Glutamatergic neuron (in vitro differentiated cells): ENCODE data around the gene ARHGAP31. TPM values are rescaled to one million over a fixed set of nuclear protein-coding genes. Genes with fewer than 3 reads are reported as not detected.

Experiments used
- DNase-seq: peaks from one replicate; pipeline ENCODE4 v3.0.0; 2022
- H3K27ac Mint-ChIP-seq: one replicate; pipeline ENCODE4 v1.8.0; 2020; ENCODE audit warnings: mild to moderate bottlenecking, mixed read lengths, inconsistent platforms; ENCODE audit not compliant: unreplicated experiment
- H3K27me3 Mint-ChIP-seq: one replicate; pipeline ENCODE4 v1.8.0; 2020; ENCODE audit warnings: mild to moderate bottlenecking, moderate library complexity, mixed read lengths, inconsistent platforms; ENCODE audit not compliant: unreplicated experiment
- H3K36me3 Mint-ChIP-seq: one replicate; pipeline ENCODE4 v1.8.0; 2020; ENCODE audit warnings: mild to moderate bottlenecking, mixed read lengths, inconsistent platforms; ENCODE audit not compliant: unreplicated experiment
- H3K4me1 Mint-ChIP-seq: one replicate; pipeline ENCODE4 v1.8.0; 2020; ENCODE audit warnings: mild to moderate bottlenecking, low read depth, mixed read lengths, inconsistent platforms; ENCODE audit not compliant: unreplicated experiment
- H3K4me3 Mint-ChIP-seq: one replicate; pipeline ENCODE4 v1.8.0; 2020; ENCODE audit warnings: mild to moderate bottlenecking, mixed read lengths, inconsistent platforms; ENCODE audit not compliant: unreplicated experiment
- H3K9me3 Mint-ChIP-seq: one replicate; pipeline ENCODE4 v1.8.0; 2020; ENCODE audit warnings: mild to moderate bottlenecking, moderate library complexity, mixed read lengths, inconsistent platforms; ENCODE audit not compliant: unreplicated experiment
- CTCF ChIP-seq: fragments of 200-600 bp; sonication (generic); IDR thresholded peaks from one replicate; pipeline ENCODE4 v1.5.0; 2021; ENCODE audit not compliant: partially characterized antibody, unreplicated experiment
- total RNA-seq: library from RNA; stranded (reverse); fragmentation: NEBNext Ultra II Directional; extraction: Animal tissue kit (Norgen Biotek cat#: 25700); gene quantifications from one replicate; pipeline ENCODE4 v1.2.1, GENCODE V29; 2021; ENCODE audit not compliant: unreplicated experiment

Gene ARHGAP31
- total RNA-seq, 1 donor from 2014 or later = 0.20 TPM

GRCh38 chr3:119359476-119360326, 65.5 kb downstream of the ARHGAP31 start:
- Mint-ChIP-seq H3K4me1 (peaks cover 7% of the 10 kb centered on the region), H3K9me3 (no peaks in the 10 kb centered on the region)

GRCh38 chr3:119360736-119361462, 66.7 kb downstream of the ARHGAP31 start:
- Mint-ChIP-seq H3K4me3 (no peak overlapping the region), H3K36me3 (no peaks in the 10 kb centered on the region), H3K27ac (no peak overlapping the region), H3K4me1 (peaks cover 7% of the 10 kb centered on the region), H3K27me3 (no peaks in the 10 kb centered on the region), H3K9me3 (no peaks in the 10 kb centered on the region)
- no peak for DNase-seq
- TF ChIP-seq CTCF = no peak

More at GRCh38 chr3:119359476-119360326, 65.5 kb downstream of the ARHGAP31 start:
- H3K36me3 Mint-ChIP-seq = no peaks in the 10 kb centered on the region
- no peak for DNase-seq
- H3K4me3 Mint-ChIP-seq = no peak overlapping the region
- H3K27me3 Mint-ChIP-seq = no peaks in the 10 kb centered on the region
- H3K27ac Mint-ChIP-seq = no peak overlapping the region
- no peak for TF ChIP-seq CTCF

GRCh38 chr3:119362010-119362409, 67.8 kb downstream of the ARHGAP31 start:
- no peaks in the 10 kb centered on the region for H3K9me3 Mint-ChIP-seq
- no peaks in the 10 kb centered on the region for H3K36me3 Mint-ChIP-seq
- no peak for DNase-seq
- no peak for TF ChIP-seq CTCF
- peaks cover 7% of the 10 kb centered on the region for H3K4me1 Mint-ChIP-seq
- no peak overlapping the region for H3K4me3 Mint-ChIP-seq
- no peaks in the 10 kb centered on the region for H3K27me3 Mint-ChIP-seq
- no peak overlapping the region for H3K27ac Mint-ChIP-seq

GRCh38 chr3:119362940-119363725, 69.0 kb downstream of the ARHGAP31 start:
- Mint-ChIP-seq H3K27ac (no peak overlapping the region), H3K27me3 (no peaks in the 10 kb centered on the region), H3K4me3 (no peak overlapping the region), H3K4me1 (peaks cover 7% of the 10 kb centered on the region), H3K9me3 (no peaks in the 10 kb centered on the region), H3K36me3 (no peaks in the 10 kb centered on the region)
- TF ChIP-seq CTCF = no peak
- no peak for DNase-seq
